ENCODE data around the gene PRTN3. TPM values are rescaled to one million over a fixed set of nuclear protein-coding genes. Genes with fewer than 3 reads are reported as not detected.

The PRTN3 gene
- total and polyA plus RNA-seq, 3 donors from 2014 or later, result 1.0 to 1.8 TPM; not detected in 1

- TF ChIP-seq, protein P1, sequence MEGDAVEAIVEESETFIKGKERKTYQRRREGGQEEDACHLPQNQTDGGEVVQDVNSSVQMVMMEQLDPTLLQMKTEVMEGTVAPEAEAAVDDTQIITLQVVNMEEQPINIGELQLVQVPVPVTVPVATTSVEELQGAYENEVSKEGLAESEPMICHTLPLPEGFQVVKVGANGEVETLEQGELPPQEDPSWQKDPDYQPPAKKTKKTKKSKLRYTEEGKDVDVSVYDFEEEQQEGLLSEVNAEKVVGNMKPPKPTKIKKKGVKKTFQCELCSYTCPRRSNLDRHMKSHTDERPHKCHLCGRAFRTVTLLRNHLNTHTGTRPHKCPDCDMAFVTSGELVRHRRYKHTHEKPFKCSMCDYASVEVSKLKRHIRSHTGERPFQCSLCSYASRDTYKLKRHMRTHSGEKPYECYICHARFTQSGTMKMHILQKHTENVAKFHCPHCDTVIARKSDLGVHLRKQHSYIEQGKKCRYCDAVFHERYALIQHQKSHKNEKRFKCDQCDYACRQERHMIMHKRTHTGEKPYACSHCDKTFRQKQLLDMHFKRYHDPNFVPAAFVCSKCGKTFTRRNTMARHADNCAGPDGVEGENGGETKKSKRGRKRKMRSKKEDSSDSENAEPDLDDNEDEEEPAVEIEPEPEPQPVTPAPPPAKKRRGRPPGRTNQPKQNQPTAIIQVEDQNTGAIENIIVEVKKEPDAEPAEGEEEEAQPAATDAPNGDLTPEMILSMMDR (IDR thresholded peaks at IDR 0.05), result peak in 1 of 3 experiments; percentile 55
- no peak for TF ChIP-seq POLR2A (IDR thresholded peaks at IDR 0.05)
These were observed 43.0 kb upstream of the PRTN3 start for GRCh38 chr19:797528-798414.

DNA sequence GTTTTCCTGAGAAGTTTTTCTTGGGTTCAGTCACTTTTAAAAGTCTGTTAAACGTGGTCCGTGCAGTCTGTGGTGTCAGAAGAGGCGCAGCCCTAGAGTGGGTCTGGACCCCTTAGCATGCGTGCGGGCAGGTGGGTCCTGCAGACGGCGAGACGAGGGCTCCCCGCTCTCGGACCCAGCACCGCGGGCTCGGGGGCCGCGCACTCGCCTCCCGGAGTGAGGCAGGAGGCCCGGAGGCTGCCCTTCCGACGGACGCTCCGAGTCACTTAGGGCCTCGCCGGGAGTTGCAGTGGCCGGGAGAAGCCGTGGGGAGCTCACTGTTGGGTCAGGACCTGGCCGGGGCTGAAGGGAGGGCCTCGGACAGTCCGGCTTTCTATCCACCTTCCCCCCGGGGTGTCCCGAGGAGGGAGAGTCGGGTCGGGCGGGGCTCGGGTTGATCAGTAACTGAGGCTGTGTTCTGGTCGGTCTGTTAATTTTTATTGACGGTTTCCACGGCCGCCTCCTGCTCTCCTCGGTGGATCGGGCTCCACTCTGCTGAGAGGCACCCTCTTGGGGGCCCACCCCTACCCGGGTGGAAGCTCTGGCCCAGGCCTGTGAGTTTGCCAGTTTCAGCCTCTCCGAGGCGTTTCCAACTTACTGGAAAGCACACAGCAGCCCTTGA is 42.3 kb upstream of the PRTN3 start:
- Histone ChIP-seq H3K4me1 (peaks cover 60% of the 10 kb centered on the region), H3K27ac (peak overlapping the region; percentile 72 to 99), H3K27me3 (no peaks in the 10 kb centered on the region), H3K4me3 (peak overlapping the region; percentile 96 to 100), H3K9me3 (no peaks in the 10 kb centered on the region), H3K36me3 (ENCODE audit: low read depth, missing control alignments) (no peaks in the 10 kb centered on the region)
- no peak for DNase-seq
- no peak for TF ChIP-seq POLR2A (IDR thresholded peaks at IDR 0.05)
- TF ChIP-seq, protein P1 (IDR thresholded peaks at IDR 0.05), result no peak
- 0 to 1% methylated on average over 14 to 44 of the region's 44 CpGs for WGBS, 2 donors
- intact Hi-C loops (cut with DNase I; ENCODE audit: low total_unique reads), result no loop called here

More at GRCh38 chr19:797528-798414, 43.0 kb upstream of the PRTN3 start:
- Histone ChIP-seq H3K4me3 (peak overlapping the region; percentile 96 to 100), H3K9me3 (no peaks in the 10 kb centered on the region), H3K27me3 (no peaks in the 10 kb centered on the region), H3K36me3 (ENCODE audit: low read depth, missing control alignments) (no peaks in the 10 kb centered on the region), H3K27ac (peak overlapping the region; percentile 72 to 99), H3K4me1 (peaks cover 52% of the 10 kb centered on the region)
- intact Hi-C loops (cut with DNase I; ENCODE audit: low total_unique reads), result no loop called here
- peak; percentile 83 for DNase-seq
- WGBS, 2 donors, result 1% methylated on average over 16 to 113 of the region's 129 CpGs

DNA sequence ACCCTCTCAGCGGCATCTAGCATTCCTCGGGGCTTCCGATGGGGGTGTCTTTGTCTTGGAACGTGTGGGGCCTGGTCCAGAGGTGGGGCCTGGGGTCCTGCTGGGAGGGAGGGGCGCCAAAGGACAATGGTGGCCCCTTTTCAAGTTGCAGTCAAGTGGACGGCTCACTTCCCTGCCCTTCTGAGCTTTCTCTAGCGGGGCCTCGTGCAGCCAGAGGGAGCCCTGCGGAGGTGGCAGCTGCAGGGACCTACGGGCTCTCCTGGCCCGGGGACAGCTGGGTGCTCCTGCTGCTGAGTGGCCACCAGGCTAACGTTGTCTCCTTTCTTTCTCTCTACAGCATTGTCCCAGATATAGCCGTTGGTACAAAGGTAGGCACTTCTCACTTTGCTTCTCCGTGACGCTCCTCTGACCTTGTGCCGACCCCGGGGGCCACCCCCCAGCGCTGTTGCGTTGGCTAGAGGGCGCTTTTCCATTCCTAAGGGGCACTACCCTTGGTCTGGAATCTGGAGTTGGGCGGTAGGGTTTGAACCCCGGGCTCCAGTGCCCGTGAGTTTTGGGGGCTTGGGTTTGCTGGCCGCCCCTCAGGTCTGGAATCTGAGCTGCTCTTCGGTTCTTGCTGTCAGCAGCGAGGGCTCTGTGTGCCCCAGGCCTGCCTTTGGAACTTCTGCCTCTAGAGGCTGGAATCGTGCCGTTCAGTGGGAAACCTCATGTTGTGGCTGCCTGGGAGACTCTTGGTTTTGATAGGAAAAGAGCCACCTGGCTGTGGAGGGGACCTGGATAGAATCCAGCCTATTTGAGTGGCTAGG is 41.5 kb upstream of the PRTN3 start:
- intact Hi-C loops (cut with DNase I; ENCODE audit: low total_unique reads), result no loop called here
- peaks cover 62% of the 10 kb centered on the region for H3K4me1 ChIP-seq
- H3K9me3 ChIP-seq, result no peaks in the 10 kb centered on the region
- no peak for DNase-seq
- WGBS, 2 donors, result 7 to 12% methylated on average over 20 to 28 of the region's 28 CpGs
- peak overlapping the region; percentile 72 to 99 for H3K27ac ChIP-seq
- H3K27me3 ChIP-seq, result no peaks in the 10 kb centered on the region
- peak overlapping the region; percentile 96 to 100 for H3K4me3 ChIP-seq
- H3K36me3 ChIP-seq (ENCODE audit: low read depth, missing control alignments), result no peaks in the 10 kb centered on the region
- no peak for TF ChIP-seq POLR2A (IDR thresholded peaks at IDR 0.05)
- TF ChIP-seq, protein P1 (IDR thresholded peaks at IDR 0.05), result no peak

DNA sequence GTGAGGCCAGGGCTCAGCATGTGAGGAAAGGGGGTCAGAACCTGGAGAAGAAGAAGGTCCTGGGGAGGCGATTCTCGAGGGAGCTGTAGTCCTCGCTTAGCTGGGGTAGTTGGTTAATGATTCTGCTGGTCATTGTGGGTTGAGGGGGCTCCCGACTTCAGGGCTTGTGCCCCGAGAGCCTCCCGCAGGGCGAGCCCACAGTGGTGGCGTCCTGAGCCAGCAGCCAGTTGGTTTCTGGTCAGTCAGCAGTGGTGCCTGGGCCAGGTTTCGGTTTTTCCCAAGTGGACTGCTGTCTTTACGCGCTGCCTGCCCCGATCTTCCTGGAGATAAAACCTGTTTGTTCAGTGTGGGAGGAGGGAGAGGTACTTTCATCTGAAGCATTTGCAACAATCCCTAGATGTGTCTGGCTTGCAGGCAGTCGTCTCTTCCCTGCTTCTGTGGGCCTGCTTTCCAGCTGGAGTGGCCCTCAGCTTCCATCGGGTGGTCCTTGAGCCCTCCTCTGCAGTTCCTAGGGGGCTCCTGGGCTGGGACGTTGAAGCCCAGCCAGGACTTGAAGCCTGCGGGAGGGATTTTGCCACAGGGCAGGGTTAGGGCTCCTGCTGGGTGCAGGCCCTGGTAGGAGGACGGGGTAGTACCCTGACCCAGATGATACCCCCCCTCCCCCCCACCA is 40.3 kb upstream of the PRTN3 start:
- 42 to 52% methylated on average over 16 to 17 of the region's 17 CpGs for WGBS, 2 donors
- H3K27ac ChIP-seq, result peak overlapping the region; percentile 6 to 45
- no peaks in the 10 kb centered on the region for H3K36me3 ChIP-seq (ENCODE audit: low read depth, missing control alignments)
- intact Hi-C loops (cut with DNase I; ENCODE audit: low total_unique reads), result no loop called here
- H3K27me3 ChIP-seq, result no peaks in the 10 kb centered on the region
- TF ChIP-seq POLR2A (IDR thresholded peaks at IDR 0.05), result no peak
- TF ChIP-seq, protein P1 (IDR thresholded peaks at IDR 0.05), result no peak
- H3K9me3 ChIP-seq, result no peaks in the 10 kb centered on the region
- DNase-seq, result peak; percentile 68
- no peak overlapping the region for H3K4me3 ChIP-seq
- peaks cover 62% of the 10 kb centered on the region for H3K4me1 ChIP-seq
